ENCODE measurements around the gene MBOAT1.

- TF ChIP-seq, protein P1, sequence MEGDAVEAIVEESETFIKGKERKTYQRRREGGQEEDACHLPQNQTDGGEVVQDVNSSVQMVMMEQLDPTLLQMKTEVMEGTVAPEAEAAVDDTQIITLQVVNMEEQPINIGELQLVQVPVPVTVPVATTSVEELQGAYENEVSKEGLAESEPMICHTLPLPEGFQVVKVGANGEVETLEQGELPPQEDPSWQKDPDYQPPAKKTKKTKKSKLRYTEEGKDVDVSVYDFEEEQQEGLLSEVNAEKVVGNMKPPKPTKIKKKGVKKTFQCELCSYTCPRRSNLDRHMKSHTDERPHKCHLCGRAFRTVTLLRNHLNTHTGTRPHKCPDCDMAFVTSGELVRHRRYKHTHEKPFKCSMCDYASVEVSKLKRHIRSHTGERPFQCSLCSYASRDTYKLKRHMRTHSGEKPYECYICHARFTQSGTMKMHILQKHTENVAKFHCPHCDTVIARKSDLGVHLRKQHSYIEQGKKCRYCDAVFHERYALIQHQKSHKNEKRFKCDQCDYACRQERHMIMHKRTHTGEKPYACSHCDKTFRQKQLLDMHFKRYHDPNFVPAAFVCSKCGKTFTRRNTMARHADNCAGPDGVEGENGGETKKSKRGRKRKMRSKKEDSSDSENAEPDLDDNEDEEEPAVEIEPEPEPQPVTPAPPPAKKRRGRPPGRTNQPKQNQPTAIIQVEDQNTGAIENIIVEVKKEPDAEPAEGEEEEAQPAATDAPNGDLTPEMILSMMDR (IDR thresholded peaks at IDR 0.05): no peak
- no peak for TF ChIP-seq POLR2AphosphoS5 (IDR thresholded peaks at IDR 0.05; ENCODE audit: insufficient read depth in 1 of 2, low read depth in 1 of 2)
These were observed 87.7 kb downstream of the MBOAT1 start for GRCh38 chr6:20124545-20124944.
